ENCODE data around the gene PRKAR1B. TPM values are rescaled to one million over a fixed set of nuclear protein-coding genes. Genes with fewer than 3 reads are reported as not detected.
A peak's percentile ranks its signal among the peaks of the same experiment; 100 is the strongest.

PRKAR1B gene
- total and polyA plus RNA-seq, 4 experiments from 2014 or later: 6.5 to 16.6 (median 13.7) TPM

DNA sequence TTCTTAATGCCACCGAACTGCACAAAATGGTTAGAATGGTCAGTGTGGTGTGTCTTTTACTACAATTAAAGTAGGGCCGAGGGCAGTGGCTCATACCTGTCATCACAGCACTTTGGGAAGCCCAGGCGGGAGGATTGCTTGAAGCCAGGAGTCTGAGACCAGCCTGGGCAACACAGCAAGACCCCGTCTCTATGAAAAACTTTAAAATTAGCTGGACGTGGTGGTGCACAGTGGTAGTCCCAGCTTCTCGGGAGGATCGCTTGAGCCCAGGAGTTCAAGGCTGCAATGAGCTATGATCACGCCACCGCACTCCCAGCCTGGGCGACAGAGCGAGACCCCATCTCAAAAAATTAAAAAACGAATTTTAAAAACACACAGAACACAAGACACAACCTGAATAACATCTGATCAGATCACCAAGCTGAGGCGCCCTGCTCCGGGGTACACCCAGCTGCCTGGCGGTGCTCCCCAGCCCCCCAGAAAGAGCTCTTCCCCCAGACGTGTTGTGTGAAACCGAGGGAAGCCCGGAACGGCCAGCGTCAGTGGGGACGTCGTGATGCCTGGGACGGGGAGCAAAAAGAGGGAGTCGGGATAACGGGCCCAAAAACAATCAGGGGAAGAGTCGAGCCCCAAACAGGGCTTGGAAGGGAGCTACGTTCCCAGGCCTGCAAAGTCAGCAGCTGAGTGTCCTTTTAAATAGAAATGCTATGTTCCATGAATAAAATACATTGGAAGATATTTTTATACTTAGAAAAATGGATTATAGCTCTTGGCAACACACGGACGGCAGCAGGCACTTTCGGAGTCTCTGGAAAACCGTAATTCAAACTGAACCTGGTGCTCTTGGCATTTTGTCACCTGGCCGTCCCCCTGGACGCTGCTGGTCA lies 126.7 kb downstream of the PRKAR1B start:
- H3K4me3 ChIP-seq (ENCODE audit: low read length in 2 of 2): peak overlapping the region in 1 of 2 donors; percentile 42
- POLR2A ChIA-PET (ENCODE audit: partially characterized antibody): interaction anchor here (0.6 to 9.8 kb wide), 3 partner anchors 15 to 249 kb away, joined by 3 to 200 read pairs (median 55); no protein-coding TSS in a partner anchor
- no peak for DNase-seq
- CTCF ChIA-PET (ENCODE audit: partially characterized antibody): interaction anchor here (0.7 to 1.7 kb wide), 4 partner anchors 14 to 37 kb away, joined by 3 to 6 read pairs (median 4); no protein-coding TSS in a partner anchor
- peak overlapping the region in 4 of 8 donors; percentile 10 to 63 (median 40) for H3K4me3 Mint-ChIP-seq
- intact Hi-C loops (cut with micrococcal nuclease): no loop called here
- no peaks in the 10 kb centered on the region for H3K27me3 ChIP-seq (ENCODE audit: insufficient read depth, low read length)
- H3K9me3 Mint-ChIP-seq: peaks cover 0 to 4% (median 2%) of the 10 kb centered on the region in 8 donors
- H3K36me3 ChIP-seq (ENCODE audit: insufficient read depth, low read length): no peaks in the 10 kb centered on the region
- no peaks in the 10 kb centered on the region for H3K9me3 ChIP-seq (ENCODE audit: control insufficient read depth in 1 of 2, low read length in 2 of 2)
- no peaks in the 10 kb centered on the region for H3K27me3 Mint-ChIP-seq
- peak overlapping the region; percentile 72 to 100 (median 95) for H3K27ac Mint-ChIP-seq
- H3K4me1 ChIP-seq (ENCODE audit: insufficient read depth, low read length): peaks cover 53% of the 10 kb centered on the region
- peak overlapping the region; percentile 98 for H3K27ac ChIP-seq (ENCODE audit: low read depth, low read length)
- H3K36me3 Mint-ChIP-seq: peaks cover 3 to 11% of the 10 kb centered on the region in 2 donors
- H3K4me1 Mint-ChIP-seq: peaks cover 25 to 55% (median 41%) of the 10 kb centered on the region in 4 donors

DNA sequence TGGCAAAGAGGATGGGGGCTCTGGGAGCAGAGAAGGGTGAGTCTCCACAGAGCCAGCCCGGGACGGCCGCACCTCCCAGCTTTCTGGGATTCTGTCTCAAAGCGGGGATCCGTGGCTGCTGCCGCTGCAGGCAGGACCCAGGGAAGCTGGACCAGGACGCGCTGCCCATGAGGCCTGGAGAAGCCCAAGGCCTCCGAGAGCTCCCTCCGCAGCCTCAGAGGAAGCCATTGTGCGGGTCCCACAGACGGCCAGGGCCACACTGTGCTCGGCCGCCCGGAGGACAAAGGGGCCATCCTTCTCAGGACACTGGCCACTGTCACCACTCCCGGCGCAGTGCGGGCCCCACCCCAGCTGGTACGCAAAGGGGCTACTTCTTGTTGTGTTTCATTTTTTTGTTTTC lies 128.2 kb downstream of the PRKAR1B start:
- intact Hi-C loops (cut with micrococcal nuclease): no loop called here
- CTCF ChIA-PET (ENCODE audit: partially characterized antibody): no interaction called here
- no peaks in the 10 kb centered on the region for H3K9me3 ChIP-seq (ENCODE audit: control insufficient read depth in 1 of 2, low read length in 2 of 2)
- POLR2A ChIA-PET (ENCODE audit: partially characterized antibody): interaction anchor here (0.9 to 9.8 kb wide), 3 partner anchors 14 to 19 kb away, joined by 3 to 200 read pairs (median 55); no protein-coding TSS in a partner anchor
- Mint-ChIP-seq H3K4me1 (peaks cover 17 to 44% (median 29%) of the 10 kb centered on the region in 4 donors), H3K36me3 (peaks cover 0 to 2% of the 10 kb centered on the region in 2 donors), H3K4me3 (no peak overlapping the region), H3K27ac (no peak overlapping the region), H3K9me3 (peaks cover 0 to 2% (median 0%) of the 10 kb centered on the region in 8 donors), H3K27me3 (no peaks in the 10 kb centered on the region)
- DNase-seq: no peak
- H3K4me1 ChIP-seq (ENCODE audit: insufficient read depth, low read length): peaks cover 38% of the 10 kb centered on the region
- no peaks in the 10 kb centered on the region for H3K27me3 ChIP-seq (ENCODE audit: insufficient read depth, low read length)
- H3K4me3 ChIP-seq (ENCODE audit: low read length in 2 of 2): no peak overlapping the region
- H3K36me3 ChIP-seq (ENCODE audit: insufficient read depth, low read length): no peaks in the 10 kb centered on the region
- no peak overlapping the region for H3K27ac ChIP-seq (ENCODE audit: low read depth, low read length)

DNA sequence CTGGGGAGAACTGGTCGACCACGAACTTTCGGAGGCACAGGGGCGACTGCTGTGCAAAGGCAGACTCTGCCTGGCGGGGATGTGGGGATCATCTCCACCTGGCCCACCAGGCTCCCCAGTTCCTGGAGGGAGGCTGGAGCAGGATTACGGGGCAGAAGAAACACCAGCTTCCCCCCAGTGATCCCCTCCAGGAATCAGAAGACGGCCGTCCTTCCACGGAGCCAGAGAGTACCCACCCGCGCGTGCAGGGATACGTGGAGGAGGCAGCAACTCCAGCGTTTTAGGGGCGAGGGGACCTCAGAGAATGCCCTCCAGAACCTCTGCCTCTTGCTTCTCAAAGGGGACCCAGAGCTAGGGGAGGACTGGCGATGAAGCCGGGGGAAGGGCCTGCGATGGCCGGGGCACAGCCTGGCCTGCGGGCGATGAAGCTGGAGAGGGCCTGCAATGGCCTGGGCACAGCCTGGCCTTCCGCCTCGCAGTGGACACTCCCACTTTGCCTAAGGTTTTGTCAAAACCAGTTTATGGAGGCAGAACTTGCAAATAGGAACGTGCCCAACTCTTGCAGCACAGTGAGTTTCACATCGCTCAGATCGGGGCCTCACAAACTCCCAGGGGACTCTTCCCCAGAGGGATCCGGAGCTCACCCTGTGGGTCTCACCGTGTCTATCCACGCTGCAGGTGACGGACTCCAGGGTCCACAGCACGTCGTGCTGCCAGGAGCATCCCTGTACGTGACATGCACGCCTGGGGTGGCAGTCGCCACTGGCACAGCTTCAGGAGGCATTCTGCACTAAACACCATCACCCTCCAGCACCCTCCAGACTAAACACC lies 129.5 kb downstream of the PRKAR1B start:
- POLR2A ChIA-PET (ENCODE audit: partially characterized antibody): no interaction called here
- Mint-ChIP-seq H3K9me3 (peaks cover 0 to 2% (median 0%) of the 10 kb centered on the region in 8 donors), H3K27ac (peak overlapping the region in 2 of 7 donors; percentile 12 to 22), H3K36me3 (peaks cover 0 to 2% of the 10 kb centered on the region in 2 donors), H3K4me3 (no peak overlapping the region), H3K4me1 (peaks cover 6 to 40% (median 21%) of the 10 kb centered on the region in 4 donors), H3K27me3 (no peaks in the 10 kb centered on the region)
- no peaks in the 10 kb centered on the region for H3K27me3 ChIP-seq (ENCODE audit: insufficient read depth, low read length)
- CTCF ChIA-PET (ENCODE audit: partially characterized antibody): no interaction called here
- peaks cover 25% of the 10 kb centered on the region for H3K4me1 ChIP-seq (ENCODE audit: insufficient read depth, low read length)
- H3K36me3 ChIP-seq (ENCODE audit: insufficient read depth, low read length): no peaks in the 10 kb centered on the region
- intact Hi-C loops (cut with micrococcal nuclease): no loop called here
- H3K4me3 ChIP-seq (ENCODE audit: low read length in 2 of 2): no peak overlapping the region
- no peak overlapping the region for H3K27ac ChIP-seq (ENCODE audit: low read depth, low read length)
- no peaks in the 10 kb centered on the region for H3K9me3 ChIP-seq (ENCODE audit: control insufficient read depth in 1 of 2, low read length in 2 of 2)
- no peak for DNase-seq

DNA sequence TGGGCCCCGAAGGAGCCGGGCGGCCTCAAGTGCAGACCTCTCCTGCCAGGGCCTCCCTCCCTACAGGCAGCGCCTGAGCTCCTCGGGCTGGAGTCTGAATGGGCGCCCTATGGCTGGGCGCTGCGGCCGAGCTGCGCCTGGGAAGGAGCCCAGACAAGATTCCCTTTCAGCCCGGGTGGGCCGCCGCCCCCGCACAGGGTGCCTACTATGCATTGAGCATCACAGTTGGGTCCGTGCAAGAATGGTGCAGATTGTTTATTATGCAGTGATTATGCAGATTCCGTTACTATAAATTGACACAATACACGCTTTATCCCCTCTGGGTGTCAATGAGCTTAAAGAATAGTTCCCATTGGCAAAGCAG lies 130.3 kb downstream of the PRKAR1B start:
- peak overlapping the region in 1 of 7 donors; percentile 22 for H3K27ac Mint-ChIP-seq
- POLR2A ChIA-PET (ENCODE audit: partially characterized antibody): interaction anchor here (1.0 to 2.0 kb wide), 2 partner anchors 8 to 23 kb away, joined by 4 to 11 read pairs; no protein-coding TSS in a partner anchor
- peaks cover 17% of the 10 kb centered on the region for H3K4me1 ChIP-seq (ENCODE audit: insufficient read depth, low read length)

DNA sequence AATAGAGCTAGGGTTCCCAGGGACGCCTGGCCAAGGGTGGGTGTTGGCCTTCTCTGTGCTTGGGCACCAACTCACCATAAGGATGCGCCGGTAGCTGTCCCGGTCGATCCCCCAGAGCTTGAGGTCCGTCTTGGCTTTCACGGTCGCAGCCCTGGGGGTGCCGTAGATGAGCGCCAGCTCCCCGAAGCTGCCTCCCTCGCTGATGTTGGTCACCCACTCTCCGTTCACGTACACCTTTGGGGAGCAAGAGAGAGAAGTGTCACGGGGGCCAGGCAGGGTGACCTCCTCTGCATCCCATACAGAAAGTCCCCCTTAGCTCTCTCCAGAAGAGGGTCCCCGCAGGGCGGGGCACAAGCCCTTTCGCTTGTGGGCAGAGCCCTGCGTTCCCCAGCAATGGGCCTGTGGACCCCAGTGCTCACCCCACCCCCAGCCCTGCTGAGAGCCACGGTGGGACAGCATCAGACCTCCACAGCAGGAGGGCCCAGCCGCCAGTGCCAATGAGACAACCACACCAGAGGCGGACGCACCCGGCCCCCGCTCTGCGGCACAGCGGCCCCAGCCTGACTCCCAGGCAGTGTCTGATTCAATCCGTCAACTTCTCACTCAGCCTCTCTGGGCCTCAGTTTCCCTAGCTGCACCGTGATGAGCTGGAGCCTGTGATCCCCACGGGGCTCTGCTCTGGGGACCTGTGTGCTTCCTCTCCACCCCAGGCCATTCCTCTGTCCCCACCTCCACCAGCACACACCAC lies 130.8 kb downstream of the PRKAR1B start:
- no peak overlapping the region for H3K4me3 ChIP-seq (ENCODE audit: low read length in 2 of 2)
- H3K36me3 Mint-ChIP-seq: peaks cover 0 to 2% of the 10 kb centered on the region in 2 donors
- H3K4me1 Mint-ChIP-seq: peaks cover 2 to 27% (median 13%) of the 10 kb centered on the region in 4 donors
- no peak overlapping the region for H3K4me3 Mint-ChIP-seq
- H3K27ac Mint-ChIP-seq: peak overlapping the region in 1 of 7 donors; percentile 22
- ChIA-PET CTCF (ENCODE audit: partially characterized antibody) (no interaction called here), POLR2A (ENCODE audit: partially characterized antibody) (interaction anchor here (1.0 to 2.0 kb wide), 3 partner anchors 8 to 23 kb away, joined by 3 to 11 read pairs (median 4); no protein-coding TSS in a partner anchor)
- H3K27ac ChIP-seq (ENCODE audit: low read depth, low read length): no peak overlapping the region
- H3K27me3 Mint-ChIP-seq: no peaks in the 10 kb centered on the region
- DNase-seq: no peak
- H3K9me3 Mint-ChIP-seq: peaks cover 0 to 2% (median 0%) of the 10 kb centered on the region in 8 donors
- no peaks in the 10 kb centered on the region for H3K36me3 ChIP-seq (ENCODE audit: insufficient read depth, low read length)
- intact Hi-C loops (cut with micrococcal nuclease): no loop called here
- peaks cover 12% of the 10 kb centered on the region for H3K4me1 ChIP-seq (ENCODE audit: insufficient read depth, low read length)
- H3K9me3 ChIP-seq (ENCODE audit: control insufficient read depth in 1 of 2, low read length in 2 of 2): no peaks in the 10 kb centered on the region
- H3K27me3 ChIP-seq (ENCODE audit: insufficient read depth, low read length): no peaks in the 10 kb centered on the region

More for the DNA sequence above, 130.3 kb downstream of the PRKAR1B start:
- CTCF ChIA-PET (ENCODE audit: partially characterized antibody): no interaction called here
- DNase-seq: no peak
- Mint-ChIP-seq H3K36me3 (peaks cover 0 to 2% of the 10 kb centered on the region in 2 donors), H3K4me1 (peaks cover 4 to 33% (median 16%) of the 10 kb centered on the region in 4 donors), H3K4me3 (no peak overlapping the region), H3K9me3 (peaks cover 0 to 2% (median 0%) of the 10 kb centered on the region in 8 donors), H3K27me3 (no peaks in the 10 kb centered on the region)
- Histone ChIP-seq H3K27me3 (ENCODE audit: insufficient read depth, low read length) (no peaks in the 10 kb centered on the region), H3K4me3 (ENCODE audit: low read length in 2 of 2) (no peak overlapping the region), H3K9me3 (ENCODE audit: control insufficient read depth in 1 of 2, low read length in 2 of 2) (no peaks in the 10 kb centered on the region), H3K27ac (ENCODE audit: low read depth, low read length) (no peak overlapping the region), H3K36me3 (ENCODE audit: insufficient read depth, low read length) (no peaks in the 10 kb centered on the region)
- intact Hi-C loops (cut with micrococcal nuclease): no loop called here

DNA sequence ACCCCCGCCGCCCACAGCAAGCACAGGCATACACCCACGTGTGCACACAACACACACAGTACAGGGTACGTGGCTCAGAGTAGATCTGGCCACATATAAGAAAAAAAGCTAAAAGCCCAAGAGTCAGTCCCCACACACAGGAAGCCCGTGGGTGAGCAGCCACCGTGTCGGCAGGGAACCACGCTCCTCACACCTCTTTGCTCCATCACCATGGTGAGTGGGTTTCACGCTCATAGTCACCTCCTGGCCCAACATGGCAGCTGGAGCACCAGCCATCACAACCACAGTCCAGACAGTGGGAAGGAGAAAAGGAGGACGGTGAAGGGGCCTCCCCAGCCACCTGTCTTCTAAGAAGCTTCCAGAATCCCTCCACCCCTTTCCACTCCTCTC lies 131.5 kb downstream of the PRKAR1B start:
- Mint-ChIP-seq H3K4me1 (peaks cover 2 to 22% (median 10%) of the 10 kb centered on the region in 4 donors), H3K27me3 (no peaks in the 10 kb centered on the region), H3K4me3 (peak overlapping the region in 1 of 8 donors; percentile 26), H3K9me3 (peaks cover 0 to 2% (median 0%) of the 10 kb centered on the region in 8 donors), H3K27ac (peak overlapping the region in 2 of 7 donors; percentile 15 to 42), H3K36me3 (peaks cover 0 to 2% of the 10 kb centered on the region in 2 donors)
- no peak overlapping the region for H3K27ac ChIP-seq (ENCODE audit: low read depth, low read length)
- peaks cover 6% of the 10 kb centered on the region for H3K4me1 ChIP-seq (ENCODE audit: insufficient read depth, low read length)
- H3K9me3 ChIP-seq (ENCODE audit: control insufficient read depth in 1 of 2, low read length in 2 of 2): no peaks in the 10 kb centered on the region
- no peak for DNase-seq
- CTCF ChIA-PET (ENCODE audit: partially characterized antibody): no interaction called here
- no peaks in the 10 kb centered on the region for H3K36me3 ChIP-seq (ENCODE audit: insufficient read depth, low read length)
- H3K27me3 ChIP-seq (ENCODE audit: insufficient read depth, low read length): no peaks in the 10 kb centered on the region
- intact Hi-C loops (cut with micrococcal nuclease): no loop called here
- no peak overlapping the region for H3K4me3 ChIP-seq (ENCODE audit: low read length in 2 of 2)
- POLR2A ChIA-PET (ENCODE audit: partially characterized antibody): interaction anchor here (1.0 to 2.0 kb wide), 3 partner anchors 9 to 24 kb away, joined by 3 to 11 read pairs (median 4); no protein-coding TSS in a partner anchor

All from CD4-positive, alpha-beta memory T cell (primary cell).